GM18499 (cell line): Measurements from ENCODE around the gene CLDN20.

Source experiments
- ATAC-seq: cut with Tn5 transposase; IDR thresholded peaks from one replicate; pipeline ENCODE4 v1.9.1; 2021; ENCODE audit warnings: moderate number of reproducible peaks; ENCODE audit not compliant: insufficient read depth, unreplicated experiment

The CLDN20 gene

DNA sequence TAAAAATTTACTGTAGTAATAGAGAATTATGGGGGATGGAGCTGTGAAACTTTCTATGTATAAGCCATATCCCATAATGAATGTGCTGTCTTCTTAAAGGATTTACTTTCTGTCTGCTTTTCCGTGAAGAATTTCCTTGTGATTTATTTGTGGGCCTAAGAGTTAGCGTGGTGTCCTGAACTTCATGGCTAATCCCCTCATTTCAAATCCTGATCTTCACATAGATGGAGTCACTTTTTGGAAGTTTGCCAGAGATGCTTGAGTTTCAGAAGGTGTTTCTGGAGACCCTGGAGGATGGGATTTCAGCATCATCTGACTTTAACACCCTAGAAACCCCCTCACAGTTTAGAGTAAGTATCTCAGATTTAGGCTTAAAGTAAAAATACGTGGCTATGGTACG, 19.4 kb upstream of the CLDN20 start:
- no peak for ATAC-seq

DNA sequence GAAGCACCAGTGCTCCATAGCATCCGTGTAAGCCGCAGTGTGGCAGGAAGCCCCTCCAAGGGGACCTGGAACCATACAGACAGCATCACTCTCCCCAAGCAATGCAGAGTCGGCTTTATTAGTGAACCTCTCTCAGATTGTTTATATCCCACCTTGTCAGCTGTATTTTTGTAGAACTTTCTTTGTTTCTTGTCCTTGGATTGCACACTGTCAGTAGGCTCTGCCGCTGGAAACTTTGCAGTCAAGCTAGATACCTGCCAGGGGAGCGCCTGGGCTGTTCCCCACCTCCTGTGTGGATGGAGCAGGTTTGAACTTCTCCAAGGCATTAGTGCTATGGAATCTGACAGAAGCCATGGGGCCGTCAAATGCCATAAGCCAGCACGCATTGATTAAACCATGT, 18.6 kb upstream of the CLDN20 start:
- ATAC-seq = no peak

DNA sequence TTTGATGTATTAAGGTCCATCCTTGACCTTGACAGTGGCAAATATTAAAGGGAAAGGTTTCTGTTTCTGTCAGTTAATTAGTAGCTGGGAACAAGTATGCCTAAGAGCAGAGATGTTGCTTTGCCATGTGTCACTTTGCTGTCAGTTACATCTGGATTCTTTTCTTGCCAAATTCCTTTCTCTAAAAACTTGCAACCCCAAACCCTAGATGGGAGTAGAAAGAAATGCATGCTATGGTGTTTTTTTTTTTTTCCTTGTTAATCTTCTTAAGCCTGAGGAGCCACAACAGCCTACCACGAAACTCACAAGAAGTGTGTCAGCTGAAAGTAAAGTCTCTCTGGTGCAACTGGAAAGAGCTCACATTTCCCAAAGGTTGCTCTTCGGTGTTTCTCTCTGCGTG, 18.0 kb upstream of the CLDN20 start:
- no peak for ATAC-seq

DNA sequence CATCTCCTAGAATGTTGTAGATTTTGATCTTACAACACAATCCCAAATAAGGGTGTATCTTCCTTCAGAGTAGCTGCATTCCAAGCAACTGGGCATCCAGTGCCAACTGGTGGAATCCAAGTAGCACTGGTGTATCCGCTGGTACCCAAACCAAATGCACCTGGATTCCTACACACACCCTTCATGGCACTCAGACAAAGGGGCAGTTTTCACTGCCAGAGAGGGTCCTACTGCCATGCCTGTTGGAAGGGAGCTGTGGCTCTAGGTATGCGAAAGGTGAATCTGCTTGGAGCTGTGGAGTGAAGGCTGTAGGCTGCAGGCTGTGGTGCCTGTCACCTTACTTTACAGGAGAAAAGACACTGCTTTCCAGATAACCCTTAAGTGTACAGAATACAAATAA, 17.0 kb upstream of the CLDN20 start:
- no peak for ATAC-seq

DNA sequence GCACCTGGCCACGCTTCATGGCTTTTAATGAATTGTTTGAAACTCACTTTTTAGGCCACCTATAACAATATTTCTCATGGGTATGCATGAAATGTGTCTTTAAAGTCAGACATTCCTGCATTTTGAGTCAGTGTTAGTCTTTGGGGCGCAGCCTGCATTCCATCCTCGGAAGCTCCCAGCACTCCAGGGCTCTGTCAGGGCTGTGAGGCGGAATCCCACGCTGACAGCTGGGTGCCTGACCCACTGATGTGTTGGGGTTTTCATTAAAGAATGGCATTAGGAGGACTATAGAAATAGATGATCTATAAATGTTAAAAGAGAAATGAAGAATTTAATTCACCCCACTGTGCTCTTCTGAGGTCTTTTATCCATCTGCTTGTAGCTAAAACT, 16.2 kb upstream of the CLDN20 start:
- no peak for ATAC-seq

DNA sequence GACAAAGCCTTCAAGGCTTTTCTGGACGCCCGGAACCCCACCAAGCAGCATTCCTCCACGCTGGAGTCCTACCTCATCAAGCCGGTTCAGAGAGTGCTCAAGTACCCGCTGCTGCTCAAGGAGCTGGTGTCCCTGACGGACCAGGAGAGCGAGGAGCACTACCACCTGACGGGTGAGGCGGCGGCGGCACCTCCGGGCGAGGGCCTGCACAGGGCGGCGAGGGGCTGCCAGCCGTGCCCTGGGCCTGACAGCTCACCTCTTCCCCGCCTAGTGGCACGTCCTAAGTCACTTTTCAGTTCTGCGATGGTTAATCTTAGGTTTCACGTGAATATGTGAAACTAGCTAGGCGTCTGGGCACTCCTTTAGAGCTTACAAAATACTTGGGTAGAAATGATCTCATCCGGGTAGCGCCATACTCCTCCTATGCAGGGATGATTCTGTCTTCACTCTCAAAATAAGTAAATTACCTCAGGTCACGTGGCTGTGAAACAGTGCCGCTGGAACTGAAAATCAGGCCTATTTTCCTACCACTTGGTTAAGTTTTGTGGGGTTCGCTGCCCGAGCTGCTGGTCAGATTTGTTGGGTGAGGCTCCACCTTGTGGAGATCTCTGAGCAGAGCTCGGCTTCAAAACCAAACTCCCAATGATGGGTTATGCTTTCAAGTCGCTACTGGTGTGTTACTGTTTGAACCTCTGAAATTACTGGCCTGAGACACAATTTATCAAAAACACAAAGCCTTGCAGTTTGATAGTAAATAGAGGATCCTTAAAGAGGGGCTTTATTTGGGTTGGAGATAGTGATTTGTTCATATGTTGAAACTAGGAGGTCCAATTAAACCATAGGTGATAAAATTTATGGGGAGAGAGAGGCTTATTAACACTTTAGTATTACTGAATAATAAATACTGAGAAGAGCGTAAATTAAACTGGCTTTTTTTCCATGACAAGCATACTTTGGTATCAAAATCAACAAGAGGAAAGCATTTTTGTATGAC, 15.5 kb upstream of the CLDN20 start:
- ATAC-seq = no peak

DNA sequence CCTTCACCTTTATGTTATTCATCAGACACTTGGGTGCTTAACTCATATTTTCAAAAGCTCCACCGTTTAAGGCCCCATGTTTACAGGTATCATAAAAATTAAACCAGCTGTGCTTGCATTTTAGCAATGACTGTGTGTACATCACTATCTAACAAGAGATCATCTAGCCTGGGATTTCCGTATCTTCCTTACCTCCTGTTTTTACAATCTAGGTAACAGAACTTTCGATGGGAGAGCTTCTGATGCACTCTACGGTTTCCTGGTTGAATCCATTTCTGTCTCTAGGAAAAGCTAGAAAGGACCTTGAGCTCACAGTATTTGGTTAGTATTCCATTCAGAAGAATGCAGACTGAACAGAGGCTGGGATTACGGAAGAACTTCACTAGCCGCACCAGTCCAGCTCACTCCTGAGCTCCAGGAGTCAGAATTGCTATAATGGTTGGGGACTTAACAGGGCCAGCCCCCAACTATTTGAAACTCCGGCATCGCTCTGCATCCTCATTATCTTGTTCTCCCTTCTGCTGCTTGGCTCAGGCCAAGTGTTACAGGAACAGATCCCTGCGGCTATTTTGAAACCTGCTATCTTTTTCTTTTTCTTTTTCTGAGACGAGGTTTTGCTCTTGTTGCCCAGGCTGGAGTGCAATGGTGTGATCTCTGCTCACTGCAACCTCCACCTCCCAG, 13.0 kb upstream of the CLDN20 start:
- ATAC-seq = no peak

DNA sequence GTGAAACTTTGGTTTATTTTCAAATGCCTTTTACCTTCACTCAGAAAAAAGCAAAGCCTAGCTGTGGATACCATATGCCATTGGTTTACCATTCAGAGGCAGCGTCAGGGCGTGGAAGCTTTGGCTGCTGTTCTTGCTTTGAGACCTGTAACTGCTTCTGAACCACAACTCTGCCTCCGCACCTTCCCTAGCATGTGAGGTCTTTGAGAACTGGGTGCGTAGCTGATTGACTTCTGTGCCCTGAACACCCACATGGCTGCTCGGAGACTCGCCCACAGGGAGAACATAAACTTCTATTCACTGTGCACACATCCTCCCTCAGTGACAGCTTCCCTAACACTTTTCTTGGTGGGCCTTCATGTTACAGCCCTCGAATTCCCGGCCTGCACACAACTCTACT, 11.2 kb upstream of the CLDN20 start:
- ATAC-seq = no peak

DNA sequence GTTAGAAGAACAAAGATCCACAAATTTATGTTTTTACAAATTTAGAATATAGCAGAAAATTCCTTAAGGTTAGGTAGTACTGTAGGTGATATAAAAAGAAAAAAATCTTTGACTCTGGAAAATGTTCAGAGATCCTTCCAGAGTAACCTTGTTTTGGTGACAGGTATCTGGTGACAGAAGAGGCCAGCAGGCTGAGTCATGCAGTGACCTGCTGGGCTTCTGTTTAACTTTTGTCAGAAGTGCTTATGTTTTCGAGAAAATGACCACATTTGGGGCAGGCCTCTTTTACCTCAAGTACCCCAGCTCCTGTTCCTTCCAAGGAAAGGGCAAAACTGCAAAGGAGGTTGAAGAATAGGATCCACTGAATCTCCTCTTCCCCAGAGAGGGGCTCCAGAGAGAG, 10.5 kb upstream of the CLDN20 start:
- ATAC-seq = no peak

DNA sequence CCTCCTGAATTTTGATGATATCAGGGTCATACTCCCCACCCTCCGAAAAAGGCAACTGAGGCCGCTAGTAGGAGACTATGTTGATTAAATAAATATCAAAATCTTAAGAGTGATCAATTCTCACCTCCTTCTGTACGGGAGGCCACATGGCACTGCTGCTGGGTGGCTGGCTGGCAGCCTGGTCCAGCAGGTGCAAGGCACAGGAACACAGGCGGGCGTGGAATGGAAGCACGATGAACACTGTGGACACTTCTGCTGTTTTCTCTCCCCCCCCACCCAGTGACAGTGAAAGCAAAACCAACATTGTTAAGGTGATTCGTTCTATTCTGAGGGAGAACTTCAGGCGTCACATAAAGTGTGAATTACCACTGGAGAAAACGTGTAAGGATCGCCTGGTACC, 9.7 kb upstream of the CLDN20 start:
- no peak for ATAC-seq

DNA sequence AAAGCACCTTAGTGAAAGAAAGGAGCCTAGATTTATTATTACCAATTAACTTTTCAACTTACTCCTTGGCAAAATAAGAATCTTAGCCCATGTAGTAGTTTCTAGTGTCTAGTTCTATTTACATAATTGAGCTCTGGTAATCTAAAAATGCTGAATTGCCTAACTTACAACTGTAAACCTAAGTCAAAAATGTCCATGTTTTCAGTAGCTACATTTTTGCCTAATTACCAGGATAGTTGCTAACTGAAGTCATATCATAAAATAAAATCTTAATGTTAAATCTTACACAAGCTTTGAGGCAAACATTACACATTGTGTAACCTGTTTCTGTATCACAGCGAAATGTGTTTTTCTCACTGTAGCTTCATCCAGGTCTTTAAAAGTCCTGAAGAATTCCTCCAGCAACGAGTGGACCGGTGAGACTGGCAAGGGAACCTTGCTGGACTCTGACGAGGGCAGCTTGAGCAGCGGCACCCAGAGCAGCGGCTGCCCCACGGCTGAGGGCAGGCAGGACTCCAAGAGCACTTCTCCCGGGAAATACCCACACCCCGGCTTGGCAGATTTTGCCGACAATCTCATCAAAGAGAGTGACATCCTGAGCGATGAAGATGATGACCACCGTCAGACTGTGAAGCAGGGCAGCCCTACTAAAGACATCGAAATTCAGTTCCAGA, 7.6 kb upstream of the CLDN20 start:
- ATAC-seq = no peak

DNA sequence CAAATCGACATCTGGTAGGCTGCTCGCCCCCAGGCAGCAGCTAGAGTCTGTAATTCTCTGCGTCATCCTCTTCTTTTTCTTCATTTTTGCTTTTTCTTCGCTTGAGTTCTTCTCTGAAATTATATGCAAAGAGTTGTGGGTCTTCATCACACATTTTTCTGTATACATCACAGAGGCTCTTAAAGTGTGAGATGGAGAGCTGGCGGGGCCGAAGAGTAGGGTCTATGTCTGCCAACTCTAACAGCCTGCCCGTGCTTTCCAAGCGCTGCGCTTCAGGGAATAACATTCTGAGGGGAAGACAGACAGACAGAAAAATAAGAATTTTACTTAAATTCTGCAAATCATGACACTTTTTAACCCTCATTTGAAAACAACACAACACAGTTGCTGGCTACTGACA, 6.0 kb upstream of the CLDN20 start:
- ATAC-seq = no peak

DNA sequence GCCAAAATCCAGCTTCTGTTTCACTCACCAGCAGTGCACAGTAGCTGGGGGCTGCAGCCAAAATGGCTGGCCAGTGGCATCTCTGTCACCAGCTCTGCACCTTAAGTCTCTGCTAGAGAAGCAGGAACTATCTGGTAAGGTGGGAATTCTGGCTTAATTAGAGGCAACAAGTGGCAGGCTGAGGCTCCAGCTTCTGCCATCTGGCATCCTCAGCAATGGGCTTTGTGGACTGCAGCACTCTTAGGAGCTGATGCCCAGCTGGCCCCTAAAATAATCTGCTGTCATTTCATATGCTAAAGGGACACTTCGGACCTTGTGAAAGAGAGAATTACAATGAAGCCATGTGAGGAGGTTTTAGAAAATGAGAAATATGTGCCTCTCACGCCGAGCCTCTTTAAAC, 4.6 kb upstream of the CLDN20 start:
- ATAC-seq = no peak

DNA sequence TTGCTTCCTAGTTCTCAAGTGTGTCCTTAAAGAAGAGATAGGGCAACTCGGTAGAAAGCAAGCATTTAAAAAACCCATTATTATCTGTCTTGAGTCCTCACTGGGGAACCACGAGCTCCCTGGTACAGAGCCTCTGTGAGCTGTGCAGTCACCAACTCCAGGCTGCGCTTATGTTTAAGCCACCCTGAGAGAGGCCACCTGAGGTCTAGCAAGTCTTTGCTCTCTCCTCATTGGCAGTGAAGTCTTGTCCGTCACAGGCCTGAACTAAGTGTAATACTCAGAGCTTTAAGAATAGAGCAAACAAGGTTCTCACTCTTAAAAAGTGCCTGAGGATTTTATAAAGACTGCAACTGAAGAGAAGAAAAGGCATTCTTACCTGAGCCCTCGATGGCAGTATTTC, 3.9 kb upstream of the CLDN20 start:
- ATAC-seq = no peak

DNA sequence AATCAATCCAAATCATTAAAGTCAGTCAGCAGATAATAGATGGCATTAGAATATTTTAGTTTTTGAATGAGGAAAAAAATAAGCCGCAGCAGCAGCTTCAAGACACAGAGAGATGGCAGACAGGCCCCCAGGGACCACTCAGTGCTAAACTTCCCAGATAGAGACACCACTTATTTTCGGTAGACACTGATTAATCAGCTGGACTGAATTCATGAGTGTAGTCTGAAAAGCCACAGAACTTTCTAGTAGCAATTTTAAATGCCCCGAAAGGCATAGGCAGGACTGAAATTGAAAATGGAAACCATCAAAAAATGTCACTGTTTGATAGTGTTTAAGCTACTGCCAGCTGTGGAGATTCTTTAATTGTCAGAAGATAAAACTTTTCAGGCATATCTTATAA, 3.1 kb upstream of the CLDN20 start:
- ATAC-seq = no peak

DNA sequence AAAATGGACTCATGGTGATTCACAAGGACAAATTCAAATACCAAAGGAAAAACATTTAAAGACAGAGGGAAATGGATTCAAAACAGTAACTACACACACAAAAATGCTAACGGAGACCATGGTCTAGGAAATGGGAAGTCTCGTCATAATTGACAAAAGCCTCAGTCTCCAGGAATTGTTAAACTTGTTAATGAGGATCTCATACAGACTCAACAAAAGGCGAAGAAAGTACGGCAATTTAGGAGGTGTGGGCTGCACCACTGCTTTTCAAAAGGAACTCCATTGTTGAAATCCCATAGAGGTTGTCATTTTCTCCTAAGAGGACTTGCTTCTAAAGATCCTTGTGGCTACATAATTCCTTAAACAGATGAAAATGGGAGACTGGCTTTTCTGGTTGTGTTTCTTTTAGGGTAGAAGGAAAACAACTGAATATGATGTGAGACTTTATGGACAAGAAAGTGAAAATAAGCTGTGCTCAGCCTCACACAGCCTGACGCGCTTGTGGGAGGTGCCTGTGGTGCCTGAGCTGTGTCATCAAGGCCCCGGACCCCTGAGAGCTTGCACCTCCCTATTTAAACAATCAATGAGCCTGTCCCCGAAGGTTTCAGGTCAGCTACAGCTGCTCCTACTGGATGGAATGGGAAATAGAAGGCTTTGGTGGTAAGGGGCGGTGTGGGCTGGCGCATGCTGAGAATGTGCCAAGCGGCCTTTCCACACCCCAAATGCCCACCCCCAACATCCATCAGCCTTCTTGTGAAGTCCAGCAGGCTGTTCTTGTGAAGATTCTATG, 2.5 kb upstream of the CLDN20 start:
- ATAC-seq = no peak

DNA sequence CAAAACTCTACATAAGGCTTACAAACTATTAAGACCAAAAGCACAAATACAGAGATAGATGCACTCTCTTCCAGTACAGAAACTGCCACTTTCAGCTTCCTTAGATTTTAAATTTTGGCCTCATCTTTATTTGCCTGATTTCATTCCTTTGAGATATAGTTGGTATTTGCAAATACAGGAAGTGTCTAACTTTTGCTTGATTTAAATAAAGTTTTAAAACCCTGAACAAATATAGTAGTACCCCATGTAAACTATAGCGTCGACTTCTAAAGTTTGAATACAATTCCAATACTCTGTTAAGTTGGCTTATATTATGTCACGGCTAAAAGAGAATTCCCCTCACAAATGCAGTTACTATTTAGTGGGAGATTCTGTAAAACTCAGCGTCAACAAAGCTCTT, 1.2 kb upstream of the CLDN20 start:
- no peak for ATAC-seq

DNA sequence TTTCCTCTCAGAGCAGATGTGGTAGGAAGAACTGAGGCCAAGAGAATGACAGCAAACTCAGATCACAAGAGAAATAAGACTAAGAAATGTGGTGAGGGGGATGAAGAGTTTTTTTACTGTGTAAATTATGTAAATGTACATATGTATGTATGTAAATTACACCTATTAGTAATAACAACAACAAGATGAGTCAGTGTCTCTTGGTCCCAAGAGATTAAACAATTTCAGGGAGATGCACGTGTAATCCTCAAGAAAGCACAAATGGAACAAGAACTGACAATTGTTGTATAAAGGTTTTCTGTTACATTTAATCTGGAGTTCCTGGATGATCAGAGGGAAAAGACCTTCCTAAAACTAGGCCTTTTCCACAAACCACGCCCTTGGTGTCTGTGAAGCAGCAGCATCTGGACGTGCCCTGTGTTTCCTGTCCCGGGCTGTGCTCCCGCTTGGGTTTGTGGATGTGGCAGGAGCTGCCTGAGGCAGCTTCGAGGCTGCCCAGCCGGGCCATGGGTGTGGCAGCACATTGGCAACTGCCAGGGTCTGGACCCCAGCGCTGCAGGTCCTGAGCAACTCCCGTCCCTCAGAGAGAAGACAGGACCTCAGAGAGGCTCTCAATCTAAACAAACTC, 994 bp downstream of the CLDN20 start:
- ATAC-seq = no peak

DNA sequence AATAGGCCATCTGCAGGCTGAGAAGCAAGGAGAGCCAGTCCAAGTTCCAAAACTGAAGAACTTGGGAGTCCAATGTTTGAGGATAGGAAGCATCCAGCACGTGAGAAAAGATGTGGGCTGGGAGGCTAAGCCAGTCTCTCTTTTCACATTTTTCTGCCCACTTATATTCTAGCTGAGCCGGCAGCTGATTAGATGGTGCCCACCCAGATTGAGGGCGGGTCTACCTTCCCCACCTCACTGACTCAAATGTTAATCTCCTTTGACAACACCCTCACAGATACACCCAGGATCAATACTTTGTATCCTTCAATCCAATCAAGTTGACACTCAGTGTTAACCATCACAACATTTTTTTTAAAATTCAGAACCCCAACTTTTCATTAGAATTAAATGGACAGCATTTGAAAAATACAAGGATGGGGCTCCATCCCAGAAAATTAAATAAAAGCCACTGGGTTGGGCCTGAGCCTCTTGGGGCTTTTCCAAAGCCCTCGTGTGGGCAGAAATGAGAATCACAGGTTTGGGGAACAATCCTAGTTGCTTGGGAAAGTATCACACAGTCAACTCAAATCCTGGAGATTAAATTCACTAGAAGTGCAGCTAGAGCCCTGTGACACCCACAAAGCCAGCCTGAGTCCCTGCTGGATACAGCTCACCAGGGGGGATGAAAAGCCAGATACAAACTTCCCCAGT, 2.2 kb downstream of the CLDN20 start:
- no peak for ATAC-seq
